ENCODE results near the gene BAIAP2.

- no peak for TF ChIP-seq CTCF (IDR thresholded peaks at IDR 0.05)
- TF ChIP-seq POLR2A (IDR thresholded peaks at IDR 0.05) = no peak
These were observed 105.7 kb downstream of the BAIAP2 start for GRCh38 chr17:81140695-81141094.
